Muscle of arm (tissue), 12 donors: ENCODE measurements around the gene LPCAT1. TPM values are rescaled to one million over a fixed set of nuclear protein-coding genes. Genes with fewer than 3 reads are reported as not detected.

Experiments
- DNase-seq: peaks from one replicate; pipeline ENCODE4 v3.0.0-alpha.2; 2013
- polyA plus RNA-seq, 12 donors: library from polyadenylated mRNA; unstranded; fragments of 120-200 nt; gene quantifications; one replicate each; pipeline ENCODE4 v1.2.1, GENCODE V29; 2013; ENCODE audit not compliant: insufficient read length in 12 of 12

The LPCAT1 gene
- polyA plus RNA-seq, 12 donors, result 25.7 to 47.3 (median 35.2) TPM; not detected in 1

DNA sequence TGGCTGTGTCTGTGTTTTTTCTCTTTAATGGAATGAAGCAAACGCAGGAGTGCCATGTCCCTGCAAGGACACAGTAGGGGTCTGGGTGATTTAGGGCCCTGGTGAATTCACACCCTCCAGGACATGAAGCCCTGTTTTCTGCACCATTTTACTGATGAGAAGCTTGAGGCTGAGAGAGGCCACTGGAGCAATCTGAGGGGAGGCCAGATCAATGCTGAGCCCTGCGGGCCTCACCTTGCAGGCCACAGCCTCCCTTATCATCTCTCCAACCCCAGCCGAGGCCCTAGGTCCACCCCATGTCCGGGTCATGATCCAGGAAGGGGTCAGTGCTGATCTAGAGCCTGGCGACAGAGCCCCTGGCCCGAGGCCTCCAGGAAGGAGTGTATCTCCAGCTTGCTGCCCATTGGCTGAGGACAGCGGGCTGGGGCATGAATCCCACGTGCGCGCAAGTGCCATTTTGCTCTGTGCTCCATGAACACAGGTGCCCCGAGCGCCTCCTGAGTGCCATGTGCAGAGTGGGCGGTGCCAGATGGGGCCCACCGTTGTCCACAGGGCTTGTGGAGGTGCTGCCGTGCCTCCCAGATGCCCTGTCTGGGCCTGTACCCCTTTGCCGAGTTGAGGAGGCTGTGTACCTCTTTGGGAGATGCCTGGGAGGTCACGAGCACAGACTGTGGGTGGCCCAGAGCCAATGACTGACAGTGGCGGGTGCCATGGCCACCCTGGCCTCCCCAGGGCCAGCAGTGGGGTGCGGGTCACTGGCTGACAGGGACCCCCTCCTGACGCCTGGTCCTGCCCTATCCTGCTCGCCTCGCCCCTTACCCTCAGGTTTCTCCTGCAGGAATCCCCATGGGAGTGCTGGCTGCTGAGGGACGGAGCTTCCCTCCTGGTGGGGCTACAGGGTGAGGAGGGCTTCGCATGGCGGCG lies 32.3 kb upstream of the LPCAT1 start:
- DNase-seq, result no peak

DNA sequence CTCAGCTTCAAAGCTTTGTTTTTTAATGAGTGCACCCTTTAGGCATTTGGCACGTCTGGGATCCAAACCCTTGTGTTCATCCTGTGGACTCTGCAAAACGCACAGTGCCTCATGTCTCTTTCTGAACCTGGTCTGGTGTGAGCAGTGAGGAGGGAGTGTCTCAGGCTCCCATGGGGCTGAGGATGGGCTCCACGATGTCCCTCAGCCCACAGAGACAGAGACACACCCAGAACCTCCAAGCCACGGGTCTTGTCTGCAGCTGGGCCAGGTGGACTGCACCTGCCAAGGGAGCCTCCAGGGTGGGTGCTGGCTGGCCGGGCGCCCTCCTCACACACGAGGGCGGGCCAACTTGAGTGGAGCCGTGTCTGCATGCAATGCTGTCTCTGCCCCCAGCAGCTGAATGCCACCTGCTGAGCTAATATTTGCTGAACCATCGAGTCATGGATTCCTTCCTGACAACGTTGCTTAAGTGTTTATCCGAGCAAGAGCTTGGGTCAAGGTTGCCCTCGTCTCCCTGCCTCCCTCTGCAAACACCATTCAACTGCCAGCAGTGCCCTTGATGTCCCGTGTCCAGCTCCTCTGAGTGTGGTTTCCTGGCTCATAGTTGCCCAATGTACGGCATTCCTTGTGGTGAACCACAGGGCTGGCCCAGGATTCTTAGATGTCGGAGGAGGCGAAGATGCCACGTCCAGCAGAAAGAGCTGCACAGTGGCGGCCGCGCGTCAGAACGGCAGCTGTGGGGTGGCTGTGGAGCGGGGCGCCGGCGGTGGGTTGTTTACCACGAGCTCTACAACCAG lies 31.4 kb upstream of the LPCAT1 start:
- DNase-seq, result no peak

DNA sequence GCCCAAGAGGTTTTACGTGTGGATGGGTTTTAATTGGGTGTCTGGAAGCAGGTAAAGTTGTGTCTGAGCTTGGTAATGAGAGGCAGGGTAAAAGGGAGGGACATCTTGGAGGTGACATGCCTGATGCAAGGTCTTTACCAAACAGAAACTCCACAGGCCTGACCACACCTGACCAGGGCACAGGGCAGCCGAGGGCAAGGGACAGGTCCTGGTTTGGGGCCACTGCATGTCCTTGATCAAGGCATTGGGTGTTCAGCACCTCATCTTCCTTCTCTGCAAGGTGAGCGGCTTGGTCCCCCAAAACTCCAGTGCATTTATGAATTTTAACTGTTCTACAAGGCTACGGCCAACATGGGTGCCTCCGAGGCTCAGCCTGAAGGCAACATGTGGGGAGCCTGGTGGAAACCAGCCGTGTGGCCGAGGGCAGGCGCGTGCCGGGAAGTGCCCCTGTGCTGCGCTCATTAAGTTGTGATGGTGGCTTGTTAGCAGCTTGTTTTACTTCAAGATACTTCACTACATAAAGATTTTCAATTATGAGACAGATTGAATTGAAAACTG lies 30.7 kb upstream of the LPCAT1 start:
- DNase-seq, result no peak

DNA sequence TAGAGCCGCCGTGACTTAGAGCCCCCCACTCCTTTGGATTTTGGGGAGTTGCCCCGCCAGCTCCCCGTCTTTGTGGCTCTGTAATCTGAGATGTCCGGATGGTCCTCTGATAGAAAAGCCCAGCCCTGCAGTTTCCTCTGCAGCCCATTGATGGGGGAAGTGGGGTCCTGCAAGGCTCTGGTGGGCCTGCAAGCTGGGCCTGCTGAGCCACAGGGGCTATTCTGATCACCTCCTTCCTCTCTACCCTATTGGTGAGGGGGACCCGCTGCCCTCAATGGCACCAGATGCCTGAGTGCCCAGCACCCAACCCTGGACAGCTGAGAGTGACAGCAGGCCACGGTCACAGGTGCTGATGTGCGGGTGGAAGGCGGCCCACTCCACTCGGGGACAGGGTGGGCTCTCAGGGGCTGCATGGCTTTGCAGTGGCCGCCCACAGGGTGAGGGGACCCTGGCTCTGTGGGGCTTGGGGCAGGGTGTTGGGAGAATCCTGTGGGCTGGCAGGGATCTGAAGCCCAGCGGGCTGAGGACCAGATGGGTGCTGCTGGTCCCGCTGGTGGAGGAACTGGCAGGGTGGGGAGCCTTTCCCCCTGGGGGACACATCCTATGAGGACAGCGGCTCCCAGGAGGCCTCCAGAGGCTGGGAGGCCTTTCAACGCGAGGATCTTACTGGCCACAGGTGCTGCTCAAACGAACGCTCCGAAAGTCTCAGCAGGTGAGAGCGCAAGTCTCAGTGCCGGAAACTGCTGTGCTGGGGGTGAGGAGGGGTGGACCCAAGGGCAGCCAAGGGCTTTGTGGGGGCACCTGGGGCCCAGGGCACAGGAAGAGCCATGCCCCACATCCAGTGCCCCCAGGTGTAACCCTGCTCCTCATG lies 30.0 kb upstream of the LPCAT1 start:
- no peak for DNase-seq

DNA sequence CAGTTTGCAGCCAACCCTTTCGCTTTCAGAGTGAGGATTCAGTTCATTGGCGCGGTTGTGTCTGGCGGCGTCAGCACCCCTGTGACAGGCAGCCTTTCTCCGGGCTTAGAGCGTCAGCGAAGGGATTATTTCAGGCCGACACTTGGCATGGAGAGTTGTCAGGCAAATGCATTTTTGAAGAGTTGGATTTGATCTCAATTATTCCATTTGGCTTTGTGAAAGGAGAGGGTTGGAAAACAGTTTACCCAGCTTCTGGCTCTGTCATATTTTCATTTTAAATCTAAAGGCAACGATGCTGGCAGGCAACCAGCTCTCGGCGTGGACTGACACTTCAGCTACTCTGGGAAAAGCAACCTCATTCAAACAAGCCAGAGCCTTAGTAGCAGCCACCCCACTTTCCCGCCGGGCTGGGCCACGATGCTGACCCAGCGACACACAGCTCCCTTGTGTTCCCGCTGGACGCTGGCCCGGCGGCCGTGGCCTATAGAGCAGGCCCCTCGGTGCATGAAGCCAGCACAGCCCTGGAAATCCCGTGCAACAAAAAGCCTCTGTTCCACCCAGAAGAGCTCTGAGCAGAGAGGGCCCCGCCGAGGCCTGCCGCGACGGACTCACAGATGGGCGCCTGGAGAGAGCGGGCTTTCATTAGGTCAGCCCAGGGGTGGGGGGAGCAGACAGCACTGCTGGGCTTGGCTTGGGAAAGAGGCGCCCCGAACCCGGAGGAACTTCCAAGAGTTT lies 28.9 kb upstream of the LPCAT1 start:
- DNase-seq, result peak; percentile 79

DNA sequence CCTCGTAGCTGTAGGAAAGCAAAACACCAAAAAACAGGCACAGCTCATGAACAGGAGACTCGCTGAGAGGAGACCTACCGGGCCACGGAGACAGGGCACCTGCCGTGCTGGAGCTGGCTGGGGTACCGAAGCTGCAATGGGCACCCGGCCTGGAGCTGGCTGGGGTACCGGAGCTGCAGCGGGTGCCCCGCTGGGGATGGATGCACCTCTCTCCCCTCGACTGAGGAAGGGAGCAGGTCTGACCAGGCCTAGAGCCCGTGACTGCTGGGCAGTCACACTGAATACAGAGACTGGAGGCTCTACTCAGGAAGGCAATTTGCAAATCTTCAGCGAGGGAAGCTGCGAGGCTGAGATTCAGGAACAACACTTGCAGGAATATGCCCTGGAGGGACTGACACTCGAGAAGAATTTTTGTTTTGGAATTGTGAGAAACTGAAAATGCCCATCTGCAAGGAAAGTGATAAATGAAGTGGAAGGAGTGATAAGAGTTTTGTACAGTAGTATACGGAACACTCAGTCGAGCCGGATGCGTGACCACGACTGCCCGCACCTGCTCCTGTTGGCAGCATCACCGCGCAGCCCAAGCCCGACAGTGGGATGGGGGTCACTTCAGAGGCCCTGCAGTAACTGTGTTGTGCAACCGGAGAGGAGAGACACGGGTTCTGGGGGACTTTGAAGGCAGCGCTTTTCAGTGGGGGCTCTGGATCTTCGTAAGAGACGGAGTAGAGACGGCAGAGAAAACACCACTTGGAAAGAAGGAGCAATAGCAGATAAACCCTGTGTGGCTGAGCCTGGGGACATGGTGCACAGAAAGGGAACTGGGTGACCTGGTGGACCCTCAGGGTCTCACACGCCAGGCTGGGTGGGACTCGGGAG lies 27.9 kb upstream of the LPCAT1 start:
- no peak for DNase-seq

DNA sequence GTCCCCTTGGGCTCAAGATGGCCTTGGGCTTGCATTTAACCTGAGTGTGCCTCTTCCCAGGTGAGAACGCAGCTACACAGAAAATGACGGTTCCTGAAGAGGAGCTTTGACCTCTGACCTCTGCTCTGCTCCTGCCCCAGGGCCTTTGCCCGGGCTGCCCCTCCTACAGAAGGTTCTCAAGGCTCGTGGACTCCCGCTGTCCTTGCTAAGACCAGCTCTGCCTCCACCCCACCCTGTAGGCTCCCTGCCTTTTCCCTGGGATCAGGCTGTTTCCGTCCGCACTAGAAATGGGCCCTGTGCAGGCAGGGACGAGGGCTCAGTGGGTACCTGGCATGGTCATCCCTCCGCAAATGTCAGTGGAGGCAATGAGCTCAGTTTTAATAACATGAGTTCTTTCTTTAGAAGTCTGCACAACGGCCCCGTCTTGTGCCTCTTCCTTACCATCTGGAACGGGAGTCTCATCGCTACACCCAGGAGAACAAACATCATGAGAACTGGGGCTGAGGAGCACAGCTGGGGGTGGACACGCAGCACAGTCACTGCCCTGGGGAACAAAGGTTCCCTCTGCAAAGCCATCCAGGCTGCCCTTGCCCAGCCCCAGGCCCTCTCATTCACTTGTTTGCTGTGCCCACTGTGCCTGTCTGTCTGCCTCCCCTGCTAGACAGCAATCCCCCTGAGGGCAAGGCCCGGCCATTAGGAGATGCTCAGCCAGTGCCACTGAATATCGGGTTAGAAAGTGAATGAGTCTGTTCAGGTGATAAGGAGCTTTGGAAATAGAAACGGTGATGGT lies 26.7 kb upstream of the LPCAT1 start:
- DNase-seq, result no peak

DNA sequence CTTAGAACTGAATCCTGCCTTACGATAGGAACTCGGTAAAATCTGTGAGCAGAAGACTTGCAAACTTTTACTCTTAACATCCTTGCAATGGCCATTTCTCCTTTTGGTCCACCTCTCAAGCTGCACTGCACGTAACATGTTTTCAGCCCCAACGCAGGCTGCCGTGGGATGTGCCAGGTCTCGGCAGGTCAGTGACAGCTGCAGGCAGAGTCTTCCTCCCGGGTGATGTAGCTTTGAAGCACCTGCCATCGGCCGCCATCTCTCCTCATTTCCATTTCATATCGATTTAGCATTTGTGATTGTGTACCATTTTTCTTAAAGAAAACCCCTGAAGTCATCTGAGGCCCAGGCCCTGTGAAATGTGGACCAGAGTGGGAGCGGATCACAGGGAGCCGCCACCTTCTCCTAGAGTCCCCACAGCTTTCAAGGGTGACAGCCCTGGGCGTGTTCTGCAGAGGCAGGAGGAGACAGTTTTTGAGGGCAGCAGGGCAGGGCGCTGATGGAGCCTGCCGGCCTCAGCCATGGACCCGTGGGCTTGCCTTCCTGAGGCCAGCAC lies 25.8 kb upstream of the LPCAT1 start:
- DNase-seq, result no peak

DNA sequence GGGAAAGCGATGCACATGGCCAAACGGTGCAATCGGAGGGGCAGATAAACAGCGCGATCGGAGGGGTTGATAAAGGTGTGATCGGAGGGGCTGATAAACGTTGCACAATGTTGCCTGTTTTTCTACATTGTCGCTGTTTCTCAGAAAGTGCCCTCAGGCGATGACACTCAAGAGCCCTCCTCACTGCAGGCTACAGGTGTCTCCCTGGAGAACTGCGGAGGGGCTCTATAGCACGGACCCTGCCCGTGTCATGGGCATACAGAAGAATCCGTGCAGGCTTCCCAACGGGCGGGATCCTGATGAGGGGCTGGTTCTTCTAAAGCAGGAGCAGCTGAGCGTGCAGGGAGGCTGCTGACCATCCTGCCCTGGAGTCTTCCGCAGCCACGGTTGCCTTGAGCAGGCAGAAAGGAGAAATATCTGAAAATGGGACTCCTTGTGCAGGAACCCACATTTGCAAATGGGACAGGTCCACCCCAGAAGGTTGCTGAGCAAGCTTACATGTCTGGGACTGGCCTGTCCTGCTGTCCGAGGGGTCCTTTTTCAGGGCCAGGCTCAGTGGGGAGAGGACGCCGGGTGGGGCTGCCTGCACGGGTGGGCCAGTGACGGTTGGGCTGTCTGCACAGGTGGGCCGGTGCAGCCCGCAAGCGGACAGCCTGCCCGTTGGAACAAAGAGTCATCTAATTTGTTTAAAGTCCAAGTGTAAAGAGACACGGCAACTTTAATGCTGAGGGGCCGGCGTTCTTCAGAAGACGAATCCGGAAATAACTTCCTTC lies 25.1 kb upstream of the LPCAT1 start:
- no peak for DNase-seq

DNA sequence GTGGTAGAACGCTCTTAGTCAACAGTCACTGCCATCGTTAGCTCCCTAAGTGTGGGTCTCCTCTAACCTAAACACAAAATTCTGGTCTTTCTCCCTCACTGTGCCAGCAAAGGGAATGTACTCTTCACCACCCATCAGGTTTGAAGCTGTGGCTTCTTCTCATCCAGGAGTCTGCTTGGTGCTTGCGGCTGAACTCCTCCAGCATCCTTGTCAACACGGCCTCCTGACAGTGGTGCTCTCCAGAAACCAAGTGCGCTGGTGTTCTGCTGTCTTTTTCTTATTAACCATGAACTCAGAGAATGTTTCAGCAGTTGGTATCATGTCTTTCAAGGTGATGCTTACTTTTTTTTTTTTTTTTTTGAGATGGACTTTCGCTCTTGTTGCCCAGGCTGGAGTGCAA lies 23.9 kb upstream of the LPCAT1 start:
- no peak for DNase-seq

DNA sequence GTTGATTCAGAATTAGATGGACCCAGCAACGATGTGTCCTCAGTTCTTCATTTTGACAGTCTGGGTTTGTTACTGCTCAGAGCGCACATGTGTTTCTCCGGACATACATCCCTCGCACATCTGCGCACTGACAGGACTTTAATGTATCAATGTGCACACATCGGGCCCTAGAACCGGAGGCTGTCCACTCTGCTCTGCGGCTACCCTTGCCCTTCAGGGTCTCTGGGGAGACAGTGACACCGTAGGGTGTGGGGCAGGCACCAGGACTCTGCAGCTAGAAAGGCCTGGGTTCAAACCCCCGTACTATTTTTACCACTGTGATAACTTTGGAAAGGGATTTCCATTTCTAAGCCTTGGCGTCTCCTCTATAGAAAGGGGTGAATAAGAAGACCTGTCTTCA lies 23.5 kb upstream of the LPCAT1 start:
- DNase-seq, result no peak

DNA sequence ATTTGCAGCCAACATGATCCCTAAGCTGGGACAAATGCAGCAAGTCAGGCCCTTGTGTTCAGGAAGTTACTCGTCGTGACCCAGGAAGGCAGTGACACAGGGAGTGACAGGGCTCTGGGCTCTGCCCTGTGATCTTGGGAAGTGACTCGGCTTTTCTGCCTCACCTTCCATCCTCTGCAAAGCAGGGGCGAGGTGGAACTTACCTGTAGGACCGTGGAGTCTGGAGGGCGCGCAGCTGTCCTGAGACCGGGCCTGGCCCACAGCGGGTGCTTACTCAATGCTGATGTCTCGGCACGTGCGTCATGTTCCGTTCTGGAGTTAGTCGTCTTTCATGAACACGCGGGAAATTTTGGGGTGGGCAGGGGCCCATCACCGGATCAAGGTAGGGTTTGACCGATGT lies 22.8 kb upstream of the LPCAT1 start:
- no peak for DNase-seq

DNA sequence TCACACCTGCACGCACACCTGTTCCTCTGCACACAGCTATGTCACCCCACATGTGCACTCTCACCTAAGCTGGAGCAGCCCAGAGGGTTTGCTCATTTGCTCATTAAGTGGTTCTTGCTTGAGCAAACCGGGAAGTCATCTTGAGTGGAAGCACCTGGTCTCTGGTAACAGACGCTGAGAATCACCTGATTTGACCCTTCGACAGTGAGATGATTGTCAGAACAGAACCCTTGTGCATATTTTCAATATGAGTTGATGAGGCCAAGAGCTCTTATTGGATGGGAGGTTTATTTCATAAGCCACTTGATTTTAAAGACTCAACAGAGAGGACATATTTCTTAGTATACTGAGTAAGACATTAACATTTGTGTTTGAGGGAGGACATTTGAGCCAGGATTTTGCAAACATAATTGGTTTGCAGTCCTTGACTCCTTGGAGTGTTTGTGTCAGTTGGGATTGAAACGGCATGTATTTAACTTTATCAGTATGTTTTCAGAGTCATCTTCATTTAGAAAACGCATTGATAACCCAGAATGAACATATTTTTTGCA lies 22.1 kb upstream of the LPCAT1 start:
- no peak for DNase-seq

DNA sequence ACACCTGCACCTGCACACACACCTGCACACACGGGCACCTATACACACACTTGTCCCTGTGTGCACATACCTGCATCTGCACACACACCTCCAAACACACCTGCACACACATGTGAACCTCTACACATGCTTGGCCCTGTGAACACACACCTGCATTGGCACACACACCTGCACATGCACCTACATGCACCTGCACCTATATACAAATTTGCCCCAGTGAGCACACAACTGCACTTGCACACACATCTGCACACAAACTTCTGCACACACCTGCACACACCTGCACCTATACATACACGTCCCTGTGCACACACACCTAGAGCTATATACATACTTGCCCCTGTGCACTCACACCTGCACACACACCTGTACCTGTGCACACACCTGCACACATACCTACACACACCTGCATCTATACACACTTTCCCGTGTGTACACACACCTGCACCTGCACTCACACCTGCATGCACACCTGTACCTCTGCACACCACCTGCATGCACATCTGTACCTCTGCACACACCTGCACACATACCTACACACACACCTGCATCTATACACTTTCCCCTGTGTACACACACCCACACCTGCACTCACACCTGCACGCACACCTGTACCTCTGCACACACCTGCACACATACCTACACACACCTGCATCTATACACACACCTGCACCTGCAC lies 21.5 kb upstream of the LPCAT1 start:
- no peak for DNase-seq

DNA sequence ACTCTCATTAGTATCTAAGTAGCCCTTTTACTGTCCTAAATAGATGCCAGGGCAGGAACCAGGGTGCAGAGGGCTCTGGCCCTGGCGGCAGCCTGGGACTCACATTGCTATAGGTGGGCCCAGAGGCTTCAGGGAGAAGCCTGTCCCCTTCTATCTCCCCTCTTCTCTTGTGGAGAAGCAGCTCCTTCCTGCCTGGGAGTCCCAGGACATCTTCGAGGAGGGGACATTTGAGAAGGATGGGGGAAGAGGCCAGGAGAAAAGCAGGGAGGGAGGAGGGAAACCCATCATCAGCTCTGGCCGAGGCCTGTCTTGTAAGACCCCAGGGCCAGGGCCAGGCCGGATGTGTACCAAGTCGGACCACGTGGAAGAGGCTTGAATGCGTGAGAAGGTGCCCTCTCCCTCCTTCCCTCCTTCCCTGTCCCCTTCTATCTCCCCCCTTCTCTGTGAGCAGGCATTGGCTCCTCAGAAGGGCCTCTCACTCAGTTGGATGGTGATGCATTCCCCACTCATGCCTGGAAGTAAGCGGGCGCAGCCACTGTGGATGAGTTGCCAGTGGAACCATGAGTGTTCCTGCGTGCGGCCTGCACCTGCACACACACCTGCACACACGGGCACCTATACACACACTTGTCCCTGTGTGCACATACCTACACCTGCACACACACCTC lies 20.7 kb upstream of the LPCAT1 start:
- DNase-seq, result no peak
